Keratinocyte (primary cell): ENCODE measurements around the gene VSIG10L2. TPM values are rescaled to one million over a fixed set of nuclear protein-coding genes. Genes with fewer than 3 reads are reported as not detected.
A peak's percentile ranks its signal among the peaks of the same experiment; 100 is the strongest.

Source experiments
- DNase-seq: peaks from one replicate; pipeline ENCODE4 v3.0.0-alpha.2; 2011; ENCODE audit warnings: low read depth, missing footprints, low spot score
- FAIRE-seq: peaks from 2 replicates; lab custom pipeline; 2011; peaks lifted over from hg19 to GRCh38; lab: Jason Lieb, UNC
- H2AFZ ChIP-seq: 2 replicates; pipeline ENCODE4 v1.6.0; 2012; ENCODE audit warnings: low read length, control low read depth, inconsistent platforms; ENCODE audit not compliant: control insufficient read depth
- H3K27ac ChIP-seq: 2 replicates; pipeline ENCODE4 v1.5.1; 2011; ENCODE audit warnings: low read length; ENCODE audit not compliant: control insufficient read depth, insufficient read depth
- H3K27me3 ChIP-seq: 3 replicates; pipeline ENCODE4 v1.6.0; 2011; ENCODE audit warnings: low read length; ENCODE audit not compliant: control insufficient read depth, insufficient read depth; ENCODE audit errors: extremely low read depth
- H3K36me3 ChIP-seq, 2 experiments: 2 replicates in 1 of 2; 3 replicates in 1 of 2; pipeline ENCODE4 v1.5.1; 2011; ENCODE audit warnings: low read length in 2 of 2, mild to moderate bottlenecking in 1 of 2; ENCODE audit not compliant: control insufficient read depth in 2 of 2, insufficient read depth in 2 of 2; ENCODE audit errors: extremely low read depth in 1 of 2
- H3K4me1 ChIP-seq: 3 replicates; pipeline ENCODE4 v1.5.1; 2011; ENCODE audit warnings: low read length; ENCODE audit not compliant: control insufficient read depth, insufficient read depth; ENCODE audit errors: extremely low read depth
- H3K4me2 ChIP-seq: 3 replicates; pipeline ENCODE4 v1.6.0; 2011; ENCODE audit warnings: low read depth, low read length; ENCODE audit not compliant: control insufficient read depth, insufficient read depth; ENCODE audit errors: extremely low read depth
- H3K4me3 ChIP-seq, 3 experiments: fragments of 200-600 bp in 1 of 3; sonication (generic) in 1 of 3; 2 replicates in 2 of 3; 3 replicates in 1 of 3; pipeline ENCODE4 v1.5.1; 2011 to 2016; ENCODE audit warnings: low read length in 3 of 3, mild to moderate bottlenecking in 3 of 3, control low read depth in 2 of 3, inconsistent platforms in 1 of 3, low read depth in 1 of 3, mixed read lengths in 1 of 3, mixed run types in 1 of 3, moderate library complexity in 1 of 3; ENCODE audit not compliant: control insufficient read depth in 2 of 3, insufficient read depth in 2 of 3; ENCODE audit errors: extremely low read depth in 1 of 3
- H3K79me2 ChIP-seq: 2 replicates; pipeline ENCODE4 v1.6.0; 2012; ENCODE audit warnings: low read length; ENCODE audit not compliant: control insufficient read depth, insufficient read depth
- H3K9ac ChIP-seq: 3 replicates; pipeline ENCODE4 v1.6.0; 2011; ENCODE audit warnings: low read length; ENCODE audit not compliant: control insufficient read depth, insufficient read depth; ENCODE audit errors: extremely low read depth
- H3K9me1 ChIP-seq: 3 replicates; pipeline ENCODE4 v1.6.0; 2011; ENCODE audit warnings: low read length; ENCODE audit not compliant: control insufficient read depth, insufficient read depth; ENCODE audit errors: extremely low read depth
- H3K9me3 ChIP-seq: 2 replicates; pipeline ENCODE4 v1.5.1; 2012; ENCODE audit warnings: low read depth, low read length; ENCODE audit not compliant: control insufficient read depth
- H4K20me1 ChIP-seq: 3 replicates; pipeline ENCODE4 v1.6.0; 2011; ENCODE audit warnings: low read length; ENCODE audit not compliant: control insufficient read depth, insufficient read depth; ENCODE audit errors: extremely low read depth
- EZH2 ChIP-seq: IDR thresholded peaks from one replicate; pipeline ENCODE4 v1.6.1; 2012; ENCODE audit warnings: inconsistent platforms, mild to moderate bottlenecking, low read length, moderate library complexity
- dilution Hi-C: fragments of 300-500 bp; cut with MboI; formaldehyde crosslinking; loops from one replicate; pipeline ENCODE4 v1.7.0; 2020; ENCODE audit warnings: low sequenced_read_pairs; ENCODE audit not compliant: extremely low pct_ligation_motif_present
- polyA minus RNA-seq, 3 experiments: library from RNA; depleted of rRNA, polyadenylated mRNA; stranded (reverse); fragments of >200 nt; gene quantifications; 1 replicate in 1 of 3; 2 replicates in 1 of 3; 3 replicates in 1 of 3; pipeline ENCODE4 v1.2.3, GENCODE V29; 2011
- polyA plus RNA-seq, 5 experiments: library from polyadenylated mRNA; depleted of rRNA in 3 of 5; stranded (reverse) in 3 of 5; stranded (forward) in 1 of 5; unstranded in 1 of 5; fragments of >200 nt; gene quantifications; 1 replicate in 1 of 5; 2 replicates in 3 of 5; 3 replicates in 1 of 5; pipeline versions ENCODE4 v1.2.1 to v1.2.3, GENCODE V29; 2011 to 2012; ENCODE audit warnings: missing spikeins in 2 of 5, low read depth in 1 of 5, low replicate concordance in 1 of 5
- TF ChIP-seq, protein P1 (sequence below), 3 experiments: IDR thresholded peaks in 1 of 3; conservative IDR thresholded peaks in 1 of 3; optimal IDR thresholded peaks in 1 of 3; 2 replicates in 2 of 3; 3 replicates in 1 of 3; pipeline versions ENCODE3 to v1.5.1; 2011; ENCODE audit warnings: low read length in 3 of 3, mild to moderate bottlenecking in 3 of 3, moderate library complexity in 2 of 3, control low read depth in 1 of 3, inconsistent platforms in 1 of 3; ENCODE audit not compliant: insufficient read depth in 2 of 3; ENCODE audit errors: extremely low read depth in 1 of 3

VSIG10L2 gene
- polyA plus RNA-seq (0.01 to 0.22 TPM (median 0.09 TPM) in 3 replicates), polyA minus RNA-seq (0.30 TPM in 1 of 3 replicates, not detected in the others)
- polyA plus RNA-seq (2011; ENCODE audit: low read depth), result not detected
- 0.06 and 0.18 TPM in 2 replicates for polyA plus RNA-seq (2011; cell fraction: cytosol; rRNA removed)
- polyA plus RNA-seq (2011; cell fraction: nucleus; rRNA removed), result 0.09 and 0.42 TPM in 2 replicates
- polyA plus RNA-seq (2012; ENCODE audit: low replicate concordance), result 1.5 TPM in 1 of 2 replicates, not detected in the other
- not detected for polyA minus RNA-seq (2011; cell fraction: cytosol; rRNA and poly(A)+ RNA removed)
- polyA minus RNA-seq (2011; cell fraction: nucleus; rRNA and poly(A)+ RNA removed), result not detected in 2 replicates

DNA sequence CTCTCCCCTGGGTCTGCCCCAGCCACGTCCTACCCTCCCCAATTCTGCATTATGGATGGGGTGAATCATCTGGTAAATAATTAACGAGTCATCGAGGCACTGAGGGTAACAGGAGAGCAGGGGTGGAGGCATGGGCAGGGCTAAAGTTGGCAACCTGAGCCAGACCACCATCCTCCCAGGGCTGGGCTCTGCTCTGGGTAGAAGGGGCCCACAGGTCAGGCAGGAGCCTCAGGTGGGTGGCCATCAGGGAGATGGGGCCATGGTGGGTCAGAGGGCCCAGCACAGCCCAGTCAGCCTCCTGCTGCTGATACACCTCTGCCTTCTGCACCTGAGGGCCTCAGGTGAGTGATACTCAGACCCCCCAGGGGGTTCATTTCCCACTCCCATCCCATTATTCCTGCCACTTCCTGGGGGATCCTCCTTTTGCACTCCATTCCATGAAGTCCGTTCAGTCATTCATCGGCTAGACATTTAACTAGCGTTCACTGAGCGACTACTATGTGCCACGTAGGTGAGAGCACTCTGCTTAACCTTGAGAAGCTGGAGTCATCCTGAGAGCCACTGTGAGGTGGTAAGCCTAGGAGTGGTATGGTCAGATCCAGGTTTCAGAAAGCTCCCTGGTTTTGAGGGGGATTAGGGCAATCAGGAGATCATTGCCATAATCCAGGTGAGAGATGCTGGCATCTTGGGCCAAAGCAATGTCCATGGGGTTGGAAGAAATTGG is at the start of gene VSIG10L2:
TSS of gene VSIG10L2 (plus strand) at position 248 of the 724 bp plus-strand sequence. CDS start at position 260, 12 bp downstream.
- DNase-seq, result no peak
- dilution Hi-C loops, result loop anchor here (25.0 kb wide), 1 partner anchor 266 kb away; the partner anchor contains the start of genes FAM118B and RPUSD4
- no peak for FAIRE-seq

DNA sequence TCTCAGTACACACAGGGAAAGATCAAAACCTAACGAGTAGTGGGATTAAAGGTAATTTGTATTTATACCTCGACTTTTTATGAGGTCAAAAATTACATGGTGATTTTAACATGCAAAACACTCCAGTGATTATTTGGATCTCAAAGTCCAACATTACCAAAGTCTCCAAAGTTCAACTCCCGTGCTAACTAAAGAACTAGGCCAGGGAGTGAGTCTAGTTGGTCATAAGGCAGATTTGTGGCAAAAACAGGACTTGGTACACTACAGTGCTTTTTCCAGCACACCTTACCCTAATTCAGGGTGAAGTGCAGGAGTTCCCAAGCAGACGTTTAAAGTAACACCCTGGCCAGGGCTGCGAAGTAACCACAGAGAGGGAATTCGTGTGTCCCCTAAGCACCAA is 44.0 kb upstream of the VSIG10L2 start:
- Histone ChIP-seq H3K9me1 (no peaks in the 10 kb centered on the region), H3K36me3 (peaks cover 6 to 8% of the 10 kb centered on the region in 2 experiments), H3K9ac (no peak overlapping the region), H3K27me3 (peaks cover 20% of the 10 kb centered on the region), H4K20me1 (no peaks in the 10 kb centered on the region), H3K4me3 (peak overlapping the region in 2 of 3 experiments; percentile 8 to 16), H3K9me3 (no peaks in the 10 kb centered on the region), H3K27ac (no peak overlapping the region), H3K79me2 (peaks cover 34% of the 10 kb centered on the region), H3K4me1 (peaks cover 7% of the 10 kb centered on the region), H2AFZ (no peak overlapping the region), H3K4me2 (peak overlapping the region; percentile 23)
- dilution Hi-C loops, result no loop called here
- FAIRE-seq (no peak), DNase-seq (no peak)
- TF ChIP-seq, protein P1, sequence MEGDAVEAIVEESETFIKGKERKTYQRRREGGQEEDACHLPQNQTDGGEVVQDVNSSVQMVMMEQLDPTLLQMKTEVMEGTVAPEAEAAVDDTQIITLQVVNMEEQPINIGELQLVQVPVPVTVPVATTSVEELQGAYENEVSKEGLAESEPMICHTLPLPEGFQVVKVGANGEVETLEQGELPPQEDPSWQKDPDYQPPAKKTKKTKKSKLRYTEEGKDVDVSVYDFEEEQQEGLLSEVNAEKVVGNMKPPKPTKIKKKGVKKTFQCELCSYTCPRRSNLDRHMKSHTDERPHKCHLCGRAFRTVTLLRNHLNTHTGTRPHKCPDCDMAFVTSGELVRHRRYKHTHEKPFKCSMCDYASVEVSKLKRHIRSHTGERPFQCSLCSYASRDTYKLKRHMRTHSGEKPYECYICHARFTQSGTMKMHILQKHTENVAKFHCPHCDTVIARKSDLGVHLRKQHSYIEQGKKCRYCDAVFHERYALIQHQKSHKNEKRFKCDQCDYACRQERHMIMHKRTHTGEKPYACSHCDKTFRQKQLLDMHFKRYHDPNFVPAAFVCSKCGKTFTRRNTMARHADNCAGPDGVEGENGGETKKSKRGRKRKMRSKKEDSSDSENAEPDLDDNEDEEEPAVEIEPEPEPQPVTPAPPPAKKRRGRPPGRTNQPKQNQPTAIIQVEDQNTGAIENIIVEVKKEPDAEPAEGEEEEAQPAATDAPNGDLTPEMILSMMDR (optimal IDR thresholded peaks at IDR 0.05 in 1 of 3, IDR thresholded peaks at IDR 0.05 in 1 of 3, conservative IDR thresholded peaks at IDR 0.05 in 1 of 3; ENCODE audit: extremely low read depth in 1 of 3, insufficient read depth in 2 of 3, low read length in 3 of 3), result no peak
- no peak for TF ChIP-seq EZH2

More for the DNA sequence above, at the start of gene VSIG10L2:
- Histone ChIP-seq H3K27me3 (no peaks in the 10 kb centered on the region), H3K9ac (no peak within 1 kb of the TSS), H3K4me2 (no peak within 1 kb of the TSS), H3K36me3 (no peaks in the 10 kb centered on the region), H3K79me2 (no peaks in the 10 kb centered on the region), H4K20me1 (no peaks in the 10 kb centered on the region), H3K27ac (no peak within 1 kb of the TSS), H3K9me1 (no peaks in the 10 kb centered on the region), H3K4me3 (no peak within 1 kb of the TSS), H3K9me3 (no peaks in the 10 kb centered on the region), H3K4me1 (no peaks in the 10 kb centered on the region), H2AFZ (no peak within 1 kb of the TSS)
- TF ChIP-seq, protein P1 (optimal IDR thresholded peaks at IDR 0.05 in 1 of 3, IDR thresholded peaks at IDR 0.05 in 1 of 3, conservative IDR thresholded peaks at IDR 0.05 in 1 of 3; ENCODE audit: extremely low read depth in 1 of 3, insufficient read depth in 2 of 3, low read length in 3 of 3), result no peak
- TF ChIP-seq EZH2, result no peak
